ENCODE data around the gene PPID. TPM values are rescaled to one million over a fixed set of nuclear protein-coding genes. Genes with fewer than 3 reads are reported as not detected.

The PPID gene
- total and polyA plus RNA-seq, 2 of the 13 experiments (the other 11 are each of a cell fraction or from before 2014, with no cell fraction given) = 15.4 to 63.4 TPM

GRCh38 chr4:158673633-158674032 lies 49.6 kb downstream of the PPID start:
- no peak overlapping the region for H3K4me3 ChIP-seq (replicated peaks in 1 of 3; ENCODE audit: insufficient read depth in 1 of 3, low read depth in 2 of 3, low read length in 3 of 3)
- H3K79me2 ChIP-seq (ENCODE audit: insufficient read depth, low read length) = peaks cover 19% of the 10 kb centered on the region
- intact Hi-C loops (cut with micrococcal nuclease; ENCODE audit: unreplicated experiment) = loop anchor here (5.0 kb wide), 1 partner anchor 174 kb away; no protein-coding TSS in a partner anchor
- BruUV-seq (replicated peaks) = no TSS peak
- no peak for FAIRE-seq
- H3K36me3 ChIP-seq (replicated peaks in 1 of 2; ENCODE audit: control insufficient read depth in 1 of 2, insufficient read depth in 2 of 2, low read length in 2 of 2) = no peaks in the 10 kb centered on the region
- no peak overlapping the region for H3K27ac ChIP-seq (ENCODE audit: extremely low read length, insufficient read depth, low read length)
- H3K9me3 ChIP-seq (ENCODE audit: low read length) = no peaks in the 10 kb centered on the region
- WGBS (ENCODE audit: low lambda C conversion rate) = 60% methylated on average over 3 of the region's 3 CpGs
- H3K4me2 ChIP-seq (ENCODE audit: low read depth, low read length) = peak overlapping the region; percentile 46
- H3K27me3 ChIP-seq (ENCODE audit: control insufficient read depth in 1 of 2, insufficient read depth in 2 of 2, low read length in 2 of 2) = no peaks in the 10 kb centered on the region
- in situ Hi-C loops (cut with HindIII; ENCODE audit: extremely low pct_ligation_motif_present, low pct_unique_long_range_greater_than_20kb) = no loop called here
- H3K4me1 ChIP-seq (ENCODE audit: insufficient read depth, low read length) = peaks cover 23% of the 10 kb centered on the region
- no peak for DNase-seq (ENCODE audit: low spot score)
- no peak overlapping the region for H2AFZ ChIP-seq (ENCODE audit: low read length)
- POLR2A ChIA-PET = no interaction called here
- no peak overlapping the region for H3K9ac ChIP-seq (ENCODE audit: insufficient read depth, low read depth, low read length)
- CTCF ChIA-PET (ENCODE audit: low intra/inter-chr PET ratio, low total read pairs) = no interaction called here
- H4K20me1 ChIP-seq (ENCODE audit: insufficient read depth, low read length) = no peaks in the 10 kb centered on the region
- ATAC-seq = no peak
- TF ChIP-seq, protein P1, sequence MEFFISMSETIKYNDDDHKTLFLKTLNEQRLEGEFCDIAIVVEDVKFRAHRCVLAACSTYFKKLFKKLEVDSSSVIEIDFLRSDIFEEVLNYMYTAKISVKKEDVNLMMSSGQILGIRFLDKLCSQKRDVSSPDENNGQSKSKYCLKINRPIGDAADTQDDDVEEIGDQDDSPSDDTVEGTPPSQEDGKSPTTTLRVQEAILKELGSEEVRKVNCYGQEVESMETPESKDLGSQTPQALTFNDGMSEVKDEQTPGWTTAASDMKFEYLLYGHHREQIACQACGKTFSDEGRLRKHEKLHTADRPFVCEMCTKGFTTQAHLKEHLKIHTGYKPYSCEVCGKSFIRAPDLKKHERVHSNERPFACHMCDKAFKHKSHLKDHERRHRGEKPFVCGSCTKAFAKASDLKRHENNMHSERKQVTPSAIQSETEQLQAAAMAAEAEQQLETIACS (CRISPR knock-in tag; IDR thresholded peaks at IDR 0.05) = no peak
- TF ChIP-seq, protein P2, sequence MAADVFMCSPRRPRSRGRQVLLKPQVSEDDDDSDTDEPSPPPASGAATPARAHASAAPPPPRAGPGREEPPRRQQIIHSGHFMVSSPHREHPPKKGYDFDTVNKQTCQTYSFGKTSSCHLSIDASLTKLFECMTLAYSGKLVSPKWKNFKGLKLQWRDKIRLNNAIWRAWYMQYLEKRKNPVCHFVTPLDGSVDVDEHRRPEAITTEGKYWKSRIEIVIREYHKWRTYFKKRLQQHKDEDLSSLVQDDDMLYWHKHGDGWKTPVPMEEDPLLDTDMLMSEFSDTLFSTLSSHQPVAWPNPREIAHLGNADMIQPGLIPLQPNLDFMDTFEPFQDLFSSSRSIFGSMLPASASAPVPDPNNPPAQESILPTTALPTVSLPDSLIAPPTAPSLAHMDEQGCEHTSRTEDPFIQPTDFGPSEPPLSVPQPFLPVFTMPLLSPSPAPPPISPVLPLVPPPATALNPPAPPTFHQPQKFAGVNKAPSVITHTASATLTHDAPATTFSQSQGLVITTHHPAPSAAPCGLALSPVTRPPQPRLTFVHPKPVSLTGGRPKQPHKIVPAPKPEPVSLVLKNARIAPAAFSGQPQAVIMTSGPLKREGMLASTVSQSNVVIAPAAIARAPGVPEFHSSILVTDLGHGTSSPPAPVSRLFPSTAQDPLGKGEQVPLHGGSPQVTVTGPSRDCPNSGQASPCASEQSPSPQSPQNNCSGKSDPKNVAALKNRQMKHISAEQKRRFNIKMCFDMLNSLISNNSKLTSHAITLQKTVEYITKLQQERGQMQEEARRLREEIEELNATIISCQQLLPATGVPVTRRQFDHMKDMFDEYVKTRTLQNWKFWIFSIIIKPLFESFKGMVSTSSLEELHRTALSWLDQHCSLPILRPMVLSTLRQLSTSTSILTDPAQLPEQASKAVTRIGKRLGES (CRISPR knock-in tag; IDR thresholded peaks at IDR 0.05; ENCODE audit: borderline replicate concordance) = no peak
- TF ChIP-seq ZNF652 (CRISPR knock-in tag; IDR thresholded peaks at IDR 0.05; ENCODE audit: borderline replicate concordance, low read depth) (no peak), SRSF4 (IDR thresholded peaks at IDR 0.05; ENCODE audit: low read depth, low read length, poor library complexity, severe bottlenecking) (no peak), ZNF10 (CRISPR knock-in tag; IDR thresholded peaks at IDR 0.05; ENCODE audit: borderline replicate concordance, low read depth) (no peak), HHEX (CRISPR knock-in tag; IDR thresholded peaks at IDR 0.05) (no peak), REST (IDR thresholded peaks at IDR 0.05; ENCODE audit: borderline replicate concordance in 1 of 2, low read depth in 1 of 2, low read length in 2 of 2) (no peak), MED8 (CRISPR knock-in tag; IDR thresholded peaks at IDR 0.05; ENCODE audit: insufficient replicate concordance) (no peak), NR2F6 (IDR thresholded peaks at IDR 0.05) (no peak), NR2F6 (CRISPR knock-in tag; IDR thresholded peaks at IDR 0.05) (no peak)
- TF ChIP-seq, protein P3, sequence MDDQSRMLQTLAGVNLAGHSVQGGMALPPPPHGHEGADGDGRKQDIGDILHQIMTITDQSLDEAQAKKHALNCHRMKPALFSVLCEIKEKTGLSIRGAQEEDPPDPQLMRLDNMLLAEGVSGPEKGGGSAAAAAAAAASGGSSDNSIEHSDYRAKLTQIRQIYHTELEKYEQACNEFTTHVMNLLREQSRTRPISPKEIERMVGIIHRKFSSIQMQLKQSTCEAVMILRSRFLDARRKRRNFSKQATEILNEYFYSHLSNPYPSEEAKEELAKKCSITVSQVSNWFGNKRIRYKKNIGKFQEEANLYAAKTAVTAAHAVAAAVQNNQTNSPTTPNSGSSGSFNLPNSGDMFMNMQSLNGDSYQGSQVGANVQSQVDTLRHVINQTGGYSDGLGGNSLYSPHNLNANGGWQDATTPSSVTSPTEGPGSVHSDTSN (CRISPR knock-in tag; IDR thresholded peaks at IDR 0.05; ENCODE audit: borderline replicate concordance) = no peak

Data from HepG2 (cell line).